B cell (primary cell): Measurements from ENCODE around the gene ZBTB48.

Source experiments
- EZH2 ChIP-seq: IDR thresholded peaks from 2 replicates; pipeline ENCODE4 v1.6.1; 2012; ENCODE audit warnings: borderline replicate concordance, low read depth, mild to moderate bottlenecking, moderate library complexity, low read length; ENCODE audit not compliant: insufficient read depth, poor library complexity, severe bottlenecking
- TF ChIP-seq, protein P1 (sequence below): fragments of 200-600 bp; IDR thresholded peaks from one replicate; pipeline ENCODE4 v1.8.0; 2022; ENCODE audit warnings: antibody characterized with exemption, mild to moderate bottlenecking

DNA sequence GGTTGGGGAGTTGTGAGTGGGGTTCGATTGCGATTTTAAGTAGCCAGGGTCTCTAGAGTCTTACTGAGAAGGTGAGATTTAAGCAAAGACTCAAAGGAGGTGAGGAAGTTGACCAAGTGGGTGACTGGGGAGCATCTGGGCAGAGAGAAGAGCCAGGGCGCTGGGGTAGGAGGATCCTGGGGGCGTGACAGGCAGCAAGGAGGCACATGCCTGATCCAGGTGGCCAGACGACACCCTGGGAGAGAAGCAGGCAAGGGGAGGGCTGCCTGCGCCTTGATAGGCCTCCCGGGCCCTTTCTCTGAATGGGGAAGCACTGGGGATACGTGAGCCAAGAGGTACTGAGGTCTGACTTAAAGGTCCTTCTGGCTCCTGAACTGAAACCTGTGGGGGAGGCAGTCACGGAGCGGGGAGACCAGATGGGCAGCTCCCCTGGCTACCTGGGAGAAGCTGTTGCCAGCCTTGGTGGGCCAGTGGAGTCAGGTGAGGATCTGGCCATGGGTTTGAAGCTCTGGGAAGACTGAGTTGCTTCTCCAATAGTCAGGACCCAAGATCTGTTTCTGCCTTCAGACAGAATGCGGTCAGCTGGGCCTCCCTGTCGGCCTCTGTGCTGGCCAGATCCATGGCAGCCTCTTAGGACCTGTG, 5.4 kb downstream of the ZBTB48 start:
- TF ChIP-seq EZH2, result no peak
- TF ChIP-seq, protein P1, sequence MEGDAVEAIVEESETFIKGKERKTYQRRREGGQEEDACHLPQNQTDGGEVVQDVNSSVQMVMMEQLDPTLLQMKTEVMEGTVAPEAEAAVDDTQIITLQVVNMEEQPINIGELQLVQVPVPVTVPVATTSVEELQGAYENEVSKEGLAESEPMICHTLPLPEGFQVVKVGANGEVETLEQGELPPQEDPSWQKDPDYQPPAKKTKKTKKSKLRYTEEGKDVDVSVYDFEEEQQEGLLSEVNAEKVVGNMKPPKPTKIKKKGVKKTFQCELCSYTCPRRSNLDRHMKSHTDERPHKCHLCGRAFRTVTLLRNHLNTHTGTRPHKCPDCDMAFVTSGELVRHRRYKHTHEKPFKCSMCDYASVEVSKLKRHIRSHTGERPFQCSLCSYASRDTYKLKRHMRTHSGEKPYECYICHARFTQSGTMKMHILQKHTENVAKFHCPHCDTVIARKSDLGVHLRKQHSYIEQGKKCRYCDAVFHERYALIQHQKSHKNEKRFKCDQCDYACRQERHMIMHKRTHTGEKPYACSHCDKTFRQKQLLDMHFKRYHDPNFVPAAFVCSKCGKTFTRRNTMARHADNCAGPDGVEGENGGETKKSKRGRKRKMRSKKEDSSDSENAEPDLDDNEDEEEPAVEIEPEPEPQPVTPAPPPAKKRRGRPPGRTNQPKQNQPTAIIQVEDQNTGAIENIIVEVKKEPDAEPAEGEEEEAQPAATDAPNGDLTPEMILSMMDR, result no peak
